Measurements from ENCODE around the gene PTPRD. TPM values are rescaled to one million over a fixed set of nuclear protein-coding genes. Genes with fewer than 3 reads are reported as not detected.

PTPRD gene
- total RNA-seq, 1 experiment from 2014 or later: 0.02 TPM

- TF ChIP-seq ZBTB33 (IDR thresholded peaks at IDR 0.05; ENCODE audit: extremely low read depth, insufficient replicate concordance, low read length): no peak
- TF ChIP-seq SP1 (IDR thresholded peaks at IDR 0.05; ENCODE audit: low read depth): no peak
- TF ChIP-seq ATF3 (IDR thresholded peaks at IDR 0.05): no peak
- TF ChIP-seq YY1 (IDR thresholded peaks at IDR 0.05; ENCODE audit: extremely low read depth, insufficient replicate concordance, low read depth, low read length): no peak
- TF ChIP-seq EZH2 (IDR thresholded peaks at IDR 0.05): no peak
- TF ChIP-seq CEBPB (IDR thresholded peaks at IDR 0.05; ENCODE audit: low read depth): no peak
- TF ChIP-seq JUND (IDR thresholded peaks at IDR 0.05): no peak
- no peak for TF ChIP-seq ELF1 (IDR thresholded peaks at IDR 0.05; ENCODE audit: borderline replicate concordance, low read depth)
These were observed 1997.8 kb downstream of the PTPRD start (continued) for GRCh38 chr9:8614926-8615440.

- Histone ChIP-seq H4K20me1 (ENCODE audit: insufficient read depth) (no peaks in the 10 kb centered on the region), H3K36me3 (ENCODE audit: control insufficient read depth in 1 of 2, insufficient read depth in 2 of 2, low read length in 2 of 2) (no peaks in the 10 kb centered on the region), H3K27me3 (ENCODE audit: insufficient read depth, low read length) (no peaks in the 10 kb centered on the region), H3K27ac (ENCODE audit: low read depth, low read length) (no peak overlapping the region), H3K4me1 (ENCODE audit: control insufficient read depth in 1 of 2, insufficient read depth in 2 of 2, low read length in 2 of 2) (no peaks in the 10 kb centered on the region), H3K4me2 (ENCODE audit: low read length) (no peak overlapping the region), H3K9me2 (ENCODE audit: insufficient read depth) (no peaks in the 10 kb centered on the region), H3K9me3 (ENCODE audit: control insufficient read depth in 1 of 2, insufficient read depth in 1 of 2, low read depth in 1 of 2, low read length in 2 of 2) (peaks cover 4 to 21% of the 10 kb centered on the region in 2 experiments; a peak in 2 of 4 replicates), H3K4me3 (replicated peaks in 1 of 2; ENCODE audit: low read depth in 1 of 2, low read length in 2 of 2) (no peak overlapping the region), H3K79me2 (ENCODE audit: insufficient read depth, low read length) (no peaks in the 10 kb centered on the region), H3K9ac (ENCODE audit: low read length) (no peak overlapping the region), H2AFZ (ENCODE audit: low read depth, low read length, poor library complexity, severe bottlenecking) (no peak overlapping the region)
- ChIA-PET POLR2A (no interaction called here), RAD21 (ENCODE audit: low non-redundant PET in 1 of 2, low total read pairs in 2 of 2, uncharacterized antibody in 2 of 2, unreplicated experiment in 2 of 2) (no interaction called here), CTCF (no interaction called here)
- ATAC-seq (no peak), DNase-seq (ENCODE audit: low read depth, low spot score) (no peak)
- no TSS peak for BruUV-seq (replicated peaks)
- intact Hi-C loops (cut with micrococcal nuclease): no loop called here
- TF ChIP-seq MAX (IDR thresholded peaks at IDR 0.05): no peak
- TF ChIP-seq EZH2phosphoT487 (IDR thresholded peaks at IDR 0.05; ENCODE audit: borderline replicate concordance): no peak
- no peak for TF ChIP-seq ZBTB33 (IDR thresholded peaks at IDR 0.05; ENCODE audit: extremely low read depth, insufficient replicate concordance, low read length)
- no peak for TF ChIP-seq REST (IDR thresholded peaks at IDR 0.05; ENCODE audit: low read depth)
- no peak for TF ChIP-seq CBX3 (IDR thresholded peaks at IDR 0.05; ENCODE audit: low read depth)
- no peak for TF ChIP-seq FOSL1 (IDR thresholded peaks at IDR 0.05; ENCODE audit: low read depth)
- TF ChIP-seq SRF (IDR thresholded peaks at IDR 0.05; ENCODE audit: low read depth): no peak
- no peak for TF ChIP-seq POLR2A (IDR thresholded peaks at IDR 0.05; ENCODE audit: borderline replicate concordance, extremely low read depth, insufficient read depth, insufficient read length)
These were observed 1999.4 kb downstream of the PTPRD start for GRCh38 chr9:8613346-8613825.
